Measurements from ENCODE around the gene COL18A1.

- TF ChIP-seq CTCF (IDR thresholded peaks at IDR 0.05) (no peak), POLR2A (IDR thresholded peaks at IDR 0.05) (no peak), EP300 (IDR thresholded peaks at IDR 0.05) (no peak)
Observed at GRCh38 chr21:45383615-45384201, 21.3 kb upstream of the COL18A1 start.
